Stimulated activated CD8-positive, alpha-beta memory T cell treated with anti-CD3 and anti-CD28 coated beads, Interleukin-7, amount 100 ng/mL, for 1 hour (primary cell): ENCODE results near the gene MTARC2.

Source experiments
- DNase-seq, 2 donors: peaks; one replicate each; pipeline ENCODE4 v3.0.0-alpha.2; 2020; ENCODE audit warnings: low read depth in 2 of 2

MTARC2 gene

DNA sequence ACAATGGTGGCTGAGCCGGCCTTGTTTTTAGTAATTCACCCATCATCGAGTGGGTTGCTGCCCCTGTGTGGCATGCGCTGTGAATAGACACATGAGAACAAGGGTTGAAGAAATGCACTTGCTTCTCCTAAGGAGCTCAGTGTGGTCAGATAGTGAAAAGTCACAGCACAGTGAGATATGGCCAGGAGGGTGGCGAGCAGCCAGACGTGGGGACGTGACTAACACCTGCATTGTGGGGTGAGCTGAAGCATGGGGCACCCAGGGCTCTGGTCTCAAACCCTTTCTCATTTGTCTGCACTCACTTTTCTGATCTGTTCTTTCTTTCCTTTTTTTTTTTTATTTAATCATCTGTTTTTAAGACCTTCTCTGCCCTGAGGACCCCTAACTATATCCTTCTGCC is 52.1 kb downstream of the MTARC2 start:
- DNase-seq: no peak

DNA sequence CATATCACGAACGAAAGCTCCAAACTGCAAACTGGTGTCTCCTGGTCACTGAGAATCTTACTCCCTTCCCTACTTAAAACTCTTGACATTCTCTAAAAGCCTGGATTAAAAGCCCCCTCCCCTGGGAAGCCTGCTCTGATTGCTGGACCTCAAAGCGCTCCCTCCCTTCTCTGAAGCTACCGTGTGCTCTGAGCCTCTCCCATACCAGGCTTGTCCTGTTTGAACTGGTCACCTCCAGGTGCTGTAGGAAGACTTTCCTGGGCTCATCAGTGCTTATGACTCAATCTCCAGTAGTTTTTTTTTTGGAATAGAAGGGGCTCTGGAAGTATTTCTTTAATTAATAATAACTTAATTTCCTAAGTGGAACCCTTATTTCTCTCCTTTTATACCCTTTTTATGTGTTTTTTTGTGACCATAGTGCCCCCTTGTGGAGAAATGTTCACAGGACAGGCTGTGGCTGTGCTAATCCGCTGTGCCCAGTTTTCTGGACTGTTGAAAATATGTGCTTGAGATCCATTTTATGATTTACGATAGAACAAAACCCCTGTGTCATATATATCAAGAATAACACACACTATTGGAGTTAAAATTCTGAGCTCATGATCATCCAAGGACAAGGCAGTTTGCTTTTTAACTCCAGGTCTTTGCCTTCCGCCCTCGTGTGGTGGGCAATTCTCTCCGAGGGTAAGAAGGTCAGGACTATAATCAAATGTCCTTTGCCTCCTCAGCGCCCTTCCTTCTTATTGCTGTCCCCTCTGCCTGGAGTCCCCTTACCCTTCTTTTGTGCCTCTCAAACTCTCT is 55.5 kb downstream of the MTARC2 start:
- no peak for DNase-seq

DNA sequence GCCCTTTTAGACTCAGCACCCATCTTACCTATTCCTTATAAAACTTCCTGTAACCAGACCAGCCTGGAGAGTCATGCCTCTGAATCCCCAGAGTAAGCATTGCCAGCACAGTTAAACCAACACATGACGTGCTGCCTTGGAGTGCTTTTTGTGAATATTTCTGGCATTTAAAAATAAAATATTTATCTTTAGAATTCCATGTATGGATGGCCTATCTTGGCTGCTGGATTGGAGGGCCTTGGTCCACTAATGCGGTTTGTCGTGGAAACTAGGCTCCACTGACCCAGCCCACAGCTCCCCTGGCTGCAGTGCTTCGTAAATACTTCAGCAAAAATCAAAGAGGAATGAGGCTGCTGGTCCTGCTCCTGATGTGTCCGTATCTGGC is 56.1 kb downstream of the MTARC2 start:
- no peak for DNase-seq

DNA sequence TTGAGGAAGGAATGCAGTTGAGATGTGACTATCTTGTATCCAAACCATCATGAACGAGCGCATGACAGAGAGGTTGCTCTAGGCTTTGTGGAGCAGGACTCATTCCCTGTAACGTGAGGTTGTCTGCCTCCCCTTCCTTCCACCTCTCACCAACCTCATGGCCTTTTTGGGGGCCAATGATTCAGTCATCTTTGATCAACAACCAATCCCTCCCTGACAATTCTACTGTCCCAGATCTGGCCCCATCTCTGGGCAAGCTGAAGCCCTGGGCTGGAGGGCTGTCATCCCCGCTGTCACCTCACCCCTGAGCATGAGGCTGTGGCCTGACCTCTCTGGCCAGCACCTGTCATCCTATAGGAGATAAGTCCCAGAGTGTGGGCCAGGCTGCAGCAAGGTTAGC is 58.3 kb downstream of the MTARC2 start:
- no peak for DNase-seq

DNA sequence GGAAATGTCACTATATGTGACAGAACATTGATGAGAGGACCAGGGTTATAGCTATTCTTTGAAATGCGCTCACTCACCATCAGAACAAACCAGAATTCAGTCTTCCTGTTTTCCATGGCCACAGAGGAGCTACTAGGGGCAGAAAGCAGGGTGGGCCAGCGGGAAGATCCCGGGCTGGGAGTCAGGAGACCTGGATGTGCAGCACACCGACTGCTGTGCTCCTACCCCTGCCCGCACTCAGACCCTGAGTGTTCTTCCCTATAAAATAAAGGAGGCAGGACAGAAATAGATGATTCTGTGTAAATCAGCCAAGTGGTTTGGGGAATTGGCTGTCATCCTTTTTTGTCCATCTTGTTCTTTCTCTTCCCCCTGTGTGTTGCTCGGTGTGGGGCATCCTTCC is 59.6 kb downstream of the MTARC2 start:
- DNase-seq: no peak

DNA sequence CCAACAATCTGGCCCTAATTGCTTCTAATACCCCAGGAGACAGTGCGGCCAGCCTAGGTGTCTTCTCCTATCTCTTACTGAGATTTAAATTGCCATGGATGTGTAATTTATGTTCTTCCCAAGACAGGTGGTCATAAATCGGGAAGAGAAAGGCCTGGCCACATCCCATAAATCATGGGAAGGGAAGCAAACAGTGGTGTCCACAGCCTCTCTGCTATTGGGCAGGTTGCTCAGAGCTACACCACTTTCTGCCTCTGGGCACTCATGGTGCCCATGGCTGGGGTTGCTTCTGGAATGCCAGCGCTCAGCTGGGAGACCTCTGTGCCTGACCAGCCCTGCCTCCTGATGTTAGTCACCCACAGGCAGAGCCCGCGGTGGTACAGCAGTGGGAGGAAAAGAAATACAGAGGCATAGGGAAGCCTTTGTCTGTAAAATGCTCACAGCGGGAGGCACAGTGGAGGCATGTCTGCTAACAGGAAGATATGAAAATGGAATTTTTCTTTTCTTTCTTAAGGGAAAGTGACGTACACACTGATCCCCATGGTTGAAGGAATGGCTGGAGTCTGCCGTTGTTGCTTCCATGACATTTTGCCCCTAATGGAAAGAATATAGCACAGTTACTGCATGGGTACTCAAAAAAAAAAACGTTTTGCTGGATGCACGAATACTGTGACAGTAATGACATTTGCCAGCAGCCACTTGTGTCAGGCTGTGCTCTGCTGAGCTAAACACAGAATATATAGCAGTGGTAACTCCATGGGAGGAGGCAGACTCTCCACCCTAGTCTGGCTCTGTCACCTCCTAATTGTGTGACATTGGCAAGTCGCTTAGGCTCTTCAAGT is 60.4 kb downstream of the MTARC2 start:
- DNase-seq: no peak

DNA sequence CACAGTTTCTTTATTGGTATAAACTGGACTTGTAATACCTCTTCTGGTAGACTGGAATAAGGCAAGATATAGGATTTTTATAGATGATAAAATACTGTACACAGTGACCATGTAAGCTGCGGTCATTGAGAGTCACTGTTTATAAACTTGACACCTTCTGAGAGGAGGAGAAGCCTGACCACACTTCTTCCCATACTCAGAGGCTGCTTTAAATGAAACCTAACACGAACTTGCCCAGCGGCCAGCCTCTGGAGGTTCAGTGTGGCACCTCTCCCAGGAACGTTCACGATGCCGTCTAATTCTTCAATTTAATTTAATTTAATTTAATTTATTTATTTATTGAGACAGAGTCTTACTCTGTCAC is 61.0 kb downstream of the MTARC2 start:
- no peak for DNase-seq

DNA sequence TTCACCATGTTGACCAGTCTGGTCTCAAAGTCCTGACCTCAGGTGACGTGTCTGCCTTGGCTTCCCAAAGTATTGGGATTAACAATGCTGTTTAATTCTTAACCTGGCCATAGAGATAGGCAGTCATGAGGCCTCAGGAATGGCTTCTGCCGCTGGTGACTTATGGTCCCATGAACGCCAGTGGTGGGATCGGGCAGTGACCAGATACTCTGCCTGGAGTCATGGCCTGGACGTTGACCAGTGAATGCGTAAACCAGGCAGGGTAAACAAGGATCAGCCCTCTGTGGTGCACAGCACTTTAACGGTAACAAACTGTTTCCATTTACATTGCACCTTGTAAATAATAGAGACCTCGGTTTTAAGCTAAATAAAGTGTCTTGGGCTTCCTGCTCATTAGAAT is 61.6 kb downstream of the MTARC2 start:
- DNase-seq: no peak

DNA sequence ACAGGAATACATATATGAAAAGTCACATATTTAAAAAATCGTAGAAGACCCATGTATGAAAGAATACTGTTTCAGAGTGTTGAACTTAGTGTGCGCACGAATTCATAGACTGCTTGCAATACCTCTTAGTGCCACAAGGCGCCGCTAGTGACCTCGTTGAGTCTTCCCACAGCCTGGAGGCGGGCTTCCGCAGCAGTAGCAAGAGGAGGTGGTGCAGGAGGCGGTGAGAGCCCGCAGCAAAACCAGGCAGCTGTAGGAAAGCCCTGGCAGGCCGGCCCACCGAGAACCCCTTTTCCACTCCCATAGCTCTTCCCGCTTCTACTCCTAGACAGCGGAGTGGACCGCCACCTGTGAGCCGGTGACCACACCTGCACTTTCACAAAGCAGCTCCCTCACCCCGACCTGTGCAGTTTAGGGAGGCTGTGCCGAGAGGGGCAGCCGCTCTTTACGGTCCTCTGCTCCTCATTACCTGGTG is 62.1 kb downstream of the MTARC2 start:
- peak; percentile 30 to 36 for DNase-seq

DNA sequence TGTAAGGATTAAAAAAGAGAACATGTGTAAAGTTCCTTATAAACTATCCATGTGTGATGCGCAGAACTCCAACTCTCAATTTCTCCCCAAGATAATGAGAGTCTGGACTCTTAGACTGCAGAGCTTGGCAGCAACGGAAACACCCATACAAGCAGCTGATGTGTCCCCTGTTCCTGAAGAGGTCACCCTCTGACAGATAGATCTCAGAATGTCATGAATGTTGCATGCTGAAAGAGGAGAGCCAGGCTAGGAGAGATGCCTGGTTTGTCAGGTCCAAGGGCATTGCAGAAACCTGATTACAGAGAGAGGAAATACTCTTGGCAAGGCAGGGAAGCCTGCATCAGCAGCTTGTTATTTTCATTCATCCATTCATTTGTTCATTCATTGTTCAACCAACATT is 62.8 kb downstream of the MTARC2 start:
- DNase-seq: no peak

DNA sequence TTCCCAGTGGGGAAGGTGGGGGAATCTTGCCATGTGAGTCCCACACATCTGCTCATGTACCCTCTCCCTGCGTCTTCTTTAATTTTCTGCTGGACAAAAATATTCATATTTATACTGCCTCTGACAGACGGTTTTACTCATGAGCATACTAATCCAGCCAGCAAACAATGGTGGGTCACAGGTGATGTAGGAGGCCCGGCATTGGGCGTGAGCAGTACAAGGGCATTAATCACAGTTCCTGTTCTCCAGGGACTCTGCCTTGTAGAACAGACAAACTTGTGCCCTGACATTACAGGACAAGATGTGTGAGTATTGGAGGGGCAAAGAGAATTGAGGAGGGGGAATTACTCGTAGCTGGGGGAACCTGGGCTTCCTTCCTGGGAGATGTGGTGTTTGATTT is 63.6 kb downstream of the MTARC2 start:
- DNase-seq: no peak

DNA sequence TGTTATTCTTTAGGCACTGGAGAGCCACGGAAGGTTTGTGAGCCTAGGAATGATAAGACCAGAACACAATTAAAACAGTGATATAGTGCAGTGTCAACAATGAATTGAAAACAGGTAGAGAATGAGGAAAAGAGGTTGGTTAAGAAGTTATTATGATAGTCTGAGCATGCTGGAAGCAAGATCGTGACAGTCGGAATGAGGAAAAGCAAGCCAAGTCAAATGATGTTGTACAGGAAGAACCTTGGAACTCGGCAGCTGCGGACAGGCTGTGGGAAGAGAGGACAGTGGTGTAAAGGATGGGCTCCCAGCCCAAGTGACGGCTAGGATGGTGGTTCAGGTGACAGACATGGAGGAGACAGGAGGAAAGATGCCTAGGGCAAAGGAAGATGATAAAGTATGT is 64.2 kb downstream of the MTARC2 start:
- DNase-seq: no peak

DNA sequence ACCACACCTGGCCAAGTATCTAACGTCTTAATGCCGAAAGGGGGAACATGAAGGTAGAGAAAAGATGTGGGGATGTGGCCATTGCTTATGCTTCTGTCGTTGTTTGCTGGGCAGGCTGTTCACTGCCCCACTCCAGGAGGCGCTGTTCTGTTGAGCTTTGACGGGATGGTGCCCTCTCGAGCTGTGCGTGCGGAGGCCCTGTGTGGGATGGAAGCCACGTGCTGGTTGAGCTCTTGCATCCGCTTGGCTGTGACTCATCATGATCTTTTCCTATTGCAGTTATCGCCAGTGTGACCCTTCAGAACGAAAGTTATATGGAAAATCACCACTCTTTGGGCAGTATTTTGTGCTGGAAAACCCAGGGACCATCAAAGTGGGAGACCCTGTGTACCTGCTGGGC is 64.9 kb downstream of the MTARC2 start:
- no peak for DNase-seq

DNA sequence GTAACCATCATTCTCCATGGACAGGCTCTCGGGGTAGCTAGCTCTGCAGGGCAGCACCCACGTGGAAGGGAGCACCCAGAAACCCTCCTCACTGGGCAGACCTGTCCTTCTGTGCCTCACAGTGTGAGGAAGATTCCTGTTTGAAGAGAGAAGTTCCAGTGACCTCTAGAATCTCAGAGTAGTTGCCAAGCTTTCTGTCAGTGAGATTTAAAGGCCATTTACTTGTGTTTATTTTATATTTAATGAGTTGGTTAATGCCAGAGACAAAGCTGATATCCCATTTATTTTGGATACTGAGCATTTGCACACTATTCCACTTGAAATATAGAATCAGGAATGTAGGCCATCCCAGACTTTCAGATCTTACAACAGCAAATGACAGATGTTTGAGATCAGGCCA is 67.3 kb downstream of the MTARC2 start:
- DNase-seq: no peak

DNA sequence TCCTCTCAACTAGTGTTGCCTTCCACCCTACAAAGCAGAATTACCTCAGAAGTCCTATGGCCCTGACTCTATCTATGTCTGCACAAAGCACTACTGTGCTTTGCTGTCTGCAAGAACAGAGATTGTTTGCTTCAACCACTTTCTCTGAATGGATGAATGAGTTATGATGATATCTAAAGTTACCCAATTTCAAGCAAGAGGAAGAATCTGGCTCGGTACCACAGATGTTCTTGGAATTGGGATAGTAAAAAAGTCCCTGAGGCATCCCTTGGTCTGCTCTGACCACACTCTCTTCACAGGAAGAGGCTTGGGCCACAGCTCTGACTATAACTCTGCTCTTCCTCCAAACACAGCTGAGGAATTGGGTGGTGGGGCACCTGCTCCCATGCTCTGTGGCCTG is 69.8 kb downstream of the MTARC2 start:
- DNase-seq: no peak

DNA sequence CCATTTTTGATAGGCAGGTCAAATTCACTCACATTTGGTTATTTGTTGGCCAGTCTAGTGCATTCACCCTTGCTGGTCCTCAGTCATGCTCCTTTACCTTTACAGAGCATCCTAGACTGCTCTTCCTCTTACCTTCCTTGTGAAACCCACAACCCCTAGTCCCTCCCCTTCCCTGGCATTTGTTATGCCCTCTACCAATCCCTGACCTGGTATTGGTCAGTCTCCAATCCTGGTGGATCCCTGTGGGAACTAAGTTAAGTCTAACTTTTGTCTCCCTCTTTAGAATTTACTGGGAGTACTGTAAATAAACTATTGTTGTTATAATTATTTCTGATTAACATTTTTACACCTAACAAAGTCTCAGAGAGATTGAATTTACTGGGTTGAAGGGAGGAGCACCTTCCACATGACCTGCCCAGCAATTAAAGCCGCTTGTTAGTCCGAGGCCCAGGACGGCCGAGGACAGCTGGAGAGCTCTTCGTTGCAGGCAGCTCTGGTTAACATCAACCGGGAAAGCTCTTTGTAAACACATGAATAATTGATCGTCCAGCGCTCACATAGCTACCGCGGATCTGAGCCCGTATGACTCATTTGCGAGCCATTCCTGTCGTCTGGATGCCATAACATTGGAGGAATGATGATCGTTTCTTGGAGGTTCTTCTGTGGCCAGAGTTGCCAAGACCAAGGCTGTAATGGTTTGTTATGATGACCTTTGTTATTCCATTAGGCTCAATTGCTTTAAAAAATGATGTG is 70.5 kb downstream of the MTARC2 start:
- DNase-seq: no peak

DNA sequence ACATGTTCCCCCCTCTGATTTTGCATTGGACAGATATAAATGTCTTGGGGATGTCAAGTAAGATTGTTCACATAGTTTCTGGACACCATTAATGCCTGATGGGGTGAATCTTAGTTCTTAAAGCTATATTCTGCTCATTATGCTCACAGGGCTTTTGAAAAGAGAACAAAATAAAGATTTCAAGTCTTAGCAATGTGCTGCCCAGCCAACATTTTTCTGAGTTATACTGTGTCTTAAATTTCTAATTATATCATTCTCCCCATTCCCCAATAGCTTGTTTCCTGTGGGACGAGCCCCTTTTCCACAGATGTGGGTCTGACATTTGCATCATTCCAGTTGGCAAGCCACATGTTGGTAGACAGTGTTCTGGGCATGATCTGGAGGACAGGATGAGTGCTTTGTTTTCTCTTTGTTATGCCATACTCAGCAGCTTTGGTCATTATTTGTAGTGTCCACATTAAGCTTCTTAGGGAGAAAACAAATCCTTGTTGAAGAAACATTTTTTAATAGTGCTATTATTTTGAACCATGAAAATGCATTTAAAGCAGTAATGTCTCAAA is 71.4 kb downstream of the MTARC2 start:
- no peak for DNase-seq

DNA sequence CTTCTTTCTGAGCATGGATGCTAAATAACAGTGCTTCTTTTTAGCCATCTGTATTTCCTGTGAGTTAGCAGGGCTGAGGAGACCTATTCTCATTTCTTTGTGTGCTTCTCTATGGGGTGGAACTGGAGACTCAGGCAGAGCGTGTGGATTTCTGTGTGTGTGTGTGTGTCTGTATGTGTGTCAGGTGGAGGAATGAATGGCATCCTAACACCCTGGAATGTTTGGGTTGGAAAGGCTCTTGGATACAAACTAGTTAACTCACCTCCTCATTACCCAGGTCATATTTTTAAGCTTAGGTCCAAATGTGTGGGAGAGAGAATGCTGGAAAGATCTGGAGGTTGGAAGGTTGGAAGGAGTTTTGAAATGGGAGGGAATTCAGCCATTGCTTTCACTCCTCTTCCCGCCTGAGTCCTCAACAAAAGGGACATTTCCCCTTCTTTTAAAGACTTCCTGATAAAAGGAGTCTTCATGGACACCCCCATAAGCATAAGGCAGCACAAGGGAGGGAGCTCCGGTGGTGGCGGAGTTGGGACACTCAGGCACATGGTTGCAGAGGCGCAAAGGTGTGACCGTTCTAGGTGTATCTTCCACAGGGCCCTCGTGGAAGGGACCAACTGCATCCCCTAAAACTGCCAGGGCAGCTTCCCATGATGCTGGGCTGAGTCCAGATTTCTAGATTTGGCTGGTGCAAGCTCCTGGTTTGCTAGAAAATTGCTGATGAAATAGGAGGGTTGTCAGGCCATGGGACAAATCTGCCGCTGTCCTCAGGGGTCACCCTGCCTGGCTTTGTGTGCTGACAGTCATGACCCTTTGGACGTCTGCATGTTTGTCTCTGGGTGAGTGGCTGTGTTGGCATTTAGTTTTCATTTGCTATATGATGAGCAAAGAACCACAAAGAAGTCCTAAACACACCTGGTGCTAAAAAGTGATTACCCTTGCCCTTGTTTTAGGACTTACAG is 76.2 kb downstream of the MTARC2 start:
- no peak for DNase-seq

DNA sequence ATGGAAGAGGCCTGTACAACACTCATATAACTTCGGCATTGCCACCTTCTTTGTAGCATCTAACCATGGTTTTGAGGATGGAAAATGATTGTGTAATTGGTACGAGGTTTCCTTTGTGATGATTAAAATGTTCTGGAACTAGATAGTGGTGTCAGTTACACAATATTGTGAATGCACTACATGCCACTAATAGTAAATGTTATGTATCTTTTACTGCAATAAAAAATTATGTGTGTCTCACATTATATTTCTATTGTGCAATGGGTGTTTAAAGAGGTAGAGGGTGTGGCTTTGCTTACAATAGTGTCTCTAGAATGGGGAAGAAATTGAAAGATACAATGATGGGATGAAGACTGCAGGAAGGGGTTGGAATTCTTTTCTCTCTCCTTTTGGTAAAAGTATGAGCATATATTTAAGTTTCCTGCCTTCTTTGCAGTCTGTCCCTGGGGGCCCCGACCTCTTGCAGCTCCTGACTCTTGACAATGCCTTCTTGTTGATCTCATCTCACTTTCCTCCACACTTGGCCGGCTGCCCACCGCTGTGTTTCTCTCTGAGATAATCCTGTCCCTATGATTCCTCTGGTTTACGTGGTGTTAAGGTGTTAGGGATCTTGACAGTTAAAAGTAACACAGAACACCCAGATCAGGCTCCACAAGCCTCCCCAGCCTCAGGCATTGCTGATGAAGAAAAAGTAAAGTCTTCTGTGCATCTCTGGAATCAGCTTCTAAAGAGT is 77.9 kb downstream of the MTARC2 start:
- no peak for DNase-seq

DNA sequence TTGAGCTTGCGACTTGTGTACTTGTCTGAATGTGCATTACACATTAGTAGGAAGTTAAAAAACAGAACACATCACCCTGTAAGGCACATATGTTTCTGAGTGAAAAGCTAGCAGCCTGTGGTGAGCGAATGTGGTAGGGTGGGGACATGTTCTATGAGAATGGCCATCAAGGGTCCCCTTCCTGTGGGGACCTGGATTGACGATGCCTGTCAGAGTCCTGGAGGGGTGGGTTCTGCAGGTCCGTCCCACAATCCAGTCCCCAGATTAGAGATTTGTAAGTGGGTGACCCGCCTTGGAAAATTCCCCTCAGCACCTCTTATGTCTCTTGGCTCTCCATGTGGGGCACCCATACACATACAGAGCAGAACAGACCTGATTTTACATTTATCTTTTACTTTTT is 78.6 kb downstream of the MTARC2 start:
- no peak for DNase-seq
